A673 (cell line): ENCODE measurements around the gene ZC3H11A.

Experiments
- CTCF ChIP-seq: fragments of 300-800, 200-600 bp; sonication (generic); conservative IDR thresholded peaks from 2 replicates; pipeline ENCODE4 v1.5.1; 2017; ENCODE audit warnings: low read depth, mild to moderate bottlenecking, antibody characterized with exemption, low read length, moderate library complexity, mixed read lengths
- EZH2 ChIP-seq: fragments of 200-600 bp; sonication (generic); IDR thresholded peaks from 2 replicates; pipeline ENCODE4 v1.6.1; 2017; ENCODE audit warnings: borderline replicate concordance, low read depth, mild to moderate bottlenecking, mixed read lengths, antibody characterized with exemption, low read length; ENCODE audit not compliant: poor library complexity, severe bottlenecking

- TF ChIP-seq CTCF (no peak), EZH2 (no peak)
Observed at GRCh38 chr1:203756036-203756435, 39.4 kb upstream of the ZC3H11A start.
